OCI-LY1 (cell line): ENCODE results near the gene PPP2R3C.

ENCODE experiments used
- CTCF ChIP-seq: fragments of 200-600 bp; sonication (generic), shearing (Covaris generic); IDR thresholded peaks from 2 replicates; pipeline ENCODE4 v1.5.1; 2017; ENCODE audit warnings: mild to moderate bottlenecking, antibody characterized with exemption, low read length, moderate library complexity, mixed read lengths
- EZH2 ChIP-seq: fragments of 200-600 bp; sonication (generic), shearing (Covaris generic); IDR thresholded peaks from 2 replicates; pipeline ENCODE4 v1.8.0; 2017; ENCODE audit warnings: borderline replicate concordance, mixed run types, mild to moderate bottlenecking, antibody characterized with exemption, low read length, moderate library complexity, mixed read lengths

- TF ChIP-seq CTCF (no peak), EZH2 (no peak)
These were observed 534 bp downstream of the PPP2R3C start for GRCh38 chr14:35121026-35121886.
